HuH-7 (cell line): ENCODE measurements around the gene XYLT1.

Source experiments
- DNase-seq: peaks from one replicate; pipeline ENCODE4 v3.0.0; 2011; ENCODE audit warnings: low spot score

XYLT1 gene

DNA sequence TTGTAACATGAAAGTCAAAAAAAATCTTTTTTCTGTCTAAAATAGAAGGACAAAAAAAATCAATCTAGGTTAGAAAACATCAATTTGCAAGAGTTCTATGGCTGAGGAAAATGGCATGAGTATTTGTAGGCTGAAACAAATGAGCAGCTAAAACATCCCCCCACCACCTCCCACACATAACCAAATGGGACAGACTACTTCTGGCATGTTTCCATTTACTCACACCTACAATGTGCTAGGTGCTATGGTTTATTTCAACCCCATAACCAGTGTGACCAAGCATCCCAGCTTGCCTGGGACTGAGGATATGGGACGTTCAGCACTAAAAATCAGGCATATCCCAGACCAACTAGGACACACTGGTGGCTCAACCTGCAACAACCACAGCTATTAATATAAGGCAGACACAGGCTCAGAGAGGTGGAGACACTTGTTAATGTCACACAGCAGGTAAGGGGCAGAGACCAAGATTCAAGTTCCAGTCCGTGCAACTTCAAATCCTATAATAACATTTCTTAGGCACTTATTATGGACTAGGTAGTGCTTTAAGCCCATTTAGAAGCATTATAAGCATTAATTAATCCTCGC lies 96.0 kb downstream of the XYLT1 start:
- no peak for DNase-seq

DNA sequence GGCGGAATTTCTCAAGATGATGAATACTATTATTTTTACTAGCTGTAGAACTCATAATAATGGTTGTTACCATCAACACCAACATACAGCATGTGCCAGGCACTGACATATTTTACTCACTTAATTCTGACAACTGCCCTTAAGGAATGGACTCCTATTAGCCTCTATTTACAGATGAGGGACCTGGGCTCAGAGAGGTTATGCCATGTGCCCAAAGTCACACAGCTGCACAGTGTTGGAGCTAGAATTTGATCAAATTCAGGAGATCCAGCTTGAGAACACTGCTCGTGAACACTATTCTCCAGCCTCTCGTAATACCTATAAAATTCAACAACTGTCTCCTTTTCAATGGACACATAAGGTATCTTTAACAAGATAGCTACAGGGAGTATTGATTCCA lies 97.2 kb downstream of the XYLT1 start:
- no peak for DNase-seq

DNA sequence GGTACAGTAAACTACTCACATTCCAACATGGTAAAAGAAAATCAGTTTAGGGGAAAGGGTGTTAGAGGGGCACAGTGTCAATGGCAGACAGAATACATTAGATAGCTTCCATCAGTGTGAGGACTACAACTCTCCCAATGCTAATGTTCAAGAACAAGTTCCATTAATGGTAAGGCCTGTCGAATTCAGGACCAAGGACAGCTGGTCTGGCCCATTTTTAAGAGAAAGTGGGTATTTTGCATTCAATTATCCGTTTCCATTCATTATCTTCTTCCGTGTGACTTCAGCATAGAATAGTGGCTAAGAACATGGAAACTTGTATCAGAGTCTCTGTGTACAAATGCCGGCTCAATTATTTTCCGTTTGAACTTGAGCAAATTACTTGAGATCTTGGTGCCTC lies 98.4 kb downstream of the XYLT1 start:
- DNase-seq = no peak

DNA sequence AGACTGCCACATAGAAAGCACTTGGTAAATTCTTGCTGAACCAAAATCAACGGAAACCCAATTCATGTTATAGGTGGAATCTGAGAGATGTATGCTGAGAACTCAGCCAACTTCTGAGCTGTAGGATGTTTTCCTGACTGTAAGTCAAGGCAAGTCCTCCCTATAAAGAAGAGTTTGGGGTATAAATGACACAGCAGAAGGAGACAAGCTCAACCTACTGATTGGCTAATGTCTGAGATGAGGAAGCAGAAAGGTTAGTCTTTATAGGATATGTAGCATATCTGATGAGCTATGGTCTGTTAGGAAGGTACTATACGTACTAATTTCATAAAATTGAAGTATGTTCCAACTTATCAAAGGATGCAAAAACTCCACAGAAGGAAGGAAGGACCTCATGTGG lies 99.5 kb downstream of the XYLT1 start:
- DNase-seq = no peak

DNA sequence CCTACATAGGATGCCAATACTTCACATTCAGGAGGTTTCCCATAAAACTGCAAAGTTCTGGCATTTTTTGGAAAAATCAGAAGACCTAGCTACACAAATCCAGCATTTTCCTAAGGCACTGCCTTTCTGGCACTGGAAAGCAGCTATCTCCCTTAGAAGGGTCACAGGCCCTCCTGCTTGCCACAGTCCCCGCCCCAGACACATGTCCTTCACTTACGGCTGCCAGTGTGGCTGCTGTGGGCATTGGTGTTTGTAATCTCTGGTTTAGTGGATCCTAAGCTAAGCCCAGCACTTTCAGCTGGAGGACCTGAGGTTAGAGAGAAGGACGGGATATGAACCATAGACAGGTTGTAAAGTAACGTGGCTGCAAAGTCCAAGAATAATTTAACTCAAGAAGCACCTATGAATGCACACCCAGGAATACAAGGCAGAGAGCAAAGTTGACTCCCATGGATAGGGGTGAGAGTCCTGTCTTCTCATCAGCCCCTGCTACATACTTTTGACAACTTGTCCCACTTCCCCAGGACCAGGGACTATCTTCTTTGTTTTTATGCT lies 100.0 kb downstream of the XYLT1 start:
- DNase-seq = no peak

DNA sequence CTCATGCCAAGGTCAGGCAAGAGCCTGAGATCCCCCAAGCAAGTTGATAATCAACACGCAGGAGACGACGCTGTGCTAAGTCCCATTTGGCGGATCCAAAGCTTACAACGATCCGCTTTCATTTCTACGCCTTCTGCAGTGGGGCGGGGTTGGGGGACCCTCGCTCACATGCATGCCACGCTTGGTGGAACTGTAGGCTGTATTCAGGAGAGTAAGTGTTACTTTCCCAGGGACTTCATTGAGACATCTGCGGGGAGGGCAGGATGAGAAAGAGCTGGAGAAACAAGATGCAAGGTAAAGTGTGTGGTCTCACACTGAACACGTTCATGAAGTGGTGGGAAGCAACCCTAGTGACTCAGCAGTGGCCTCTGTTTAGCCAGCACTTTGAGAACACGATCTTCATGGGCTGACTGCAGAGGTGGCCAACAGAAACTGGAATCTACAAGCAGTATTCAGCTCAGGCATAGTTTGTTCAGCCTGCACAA lies 100.5 kb downstream of the XYLT1 start:
- DNase-seq = no peak

DNA sequence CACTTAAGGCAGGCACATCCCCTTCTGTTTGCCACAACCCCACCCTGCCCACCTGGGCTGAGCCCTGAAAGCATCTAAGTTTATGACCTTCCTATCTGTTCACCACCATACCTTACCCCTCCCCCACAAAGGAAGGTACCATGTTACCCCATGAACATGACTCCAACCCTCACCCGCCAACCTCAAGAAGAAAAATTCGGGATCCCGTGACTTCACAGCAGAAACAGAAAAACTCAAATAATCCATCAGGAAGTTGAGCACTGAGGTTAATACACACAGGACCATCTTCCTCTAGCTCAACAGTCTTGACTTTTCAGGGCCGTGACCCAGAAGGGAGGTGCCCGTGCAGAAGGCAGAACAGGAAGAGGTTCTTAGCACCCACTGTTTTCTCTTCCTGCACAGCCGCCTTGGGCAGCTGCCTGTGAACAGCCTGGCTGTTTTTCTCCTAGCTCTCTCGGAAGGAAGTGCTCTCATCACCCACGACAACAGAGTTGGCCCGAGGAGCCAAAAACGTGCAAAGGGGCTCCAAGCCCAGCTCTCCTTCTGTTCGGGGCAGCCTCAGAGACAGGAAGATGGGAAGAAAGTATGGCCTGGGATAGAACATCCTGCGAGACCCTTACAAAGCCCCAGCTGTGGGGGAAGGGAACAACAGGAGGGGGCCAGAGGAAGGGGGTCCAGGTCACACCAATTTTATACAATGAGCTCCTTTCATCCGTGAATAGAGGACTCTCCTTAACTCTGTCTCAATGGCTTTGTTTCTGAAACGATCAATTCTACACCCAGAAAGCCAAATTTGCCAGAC lies 101.1 kb downstream of the XYLT1 start:
- no peak for DNase-seq

DNA sequence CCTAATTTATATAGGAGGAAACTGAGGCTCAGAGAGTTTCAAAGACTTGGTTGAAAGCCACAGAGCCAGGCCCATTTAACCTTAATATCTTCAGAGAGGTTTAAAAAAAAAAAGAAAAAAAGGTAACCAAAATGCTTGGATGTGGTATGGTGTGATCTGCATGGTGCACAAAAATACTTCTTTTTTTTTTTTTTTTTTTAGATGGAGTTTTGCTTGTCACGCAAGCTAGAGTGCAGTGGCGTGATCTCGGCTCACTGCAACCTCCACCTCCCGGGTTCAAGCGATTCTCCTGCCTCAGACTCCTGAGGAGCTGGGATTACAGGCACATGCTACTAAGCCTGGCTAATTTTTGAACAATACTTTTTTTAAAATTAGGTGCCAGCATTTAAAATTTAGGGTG lies 101.8 kb downstream of the XYLT1 start:
- DNase-seq = no peak

DNA sequence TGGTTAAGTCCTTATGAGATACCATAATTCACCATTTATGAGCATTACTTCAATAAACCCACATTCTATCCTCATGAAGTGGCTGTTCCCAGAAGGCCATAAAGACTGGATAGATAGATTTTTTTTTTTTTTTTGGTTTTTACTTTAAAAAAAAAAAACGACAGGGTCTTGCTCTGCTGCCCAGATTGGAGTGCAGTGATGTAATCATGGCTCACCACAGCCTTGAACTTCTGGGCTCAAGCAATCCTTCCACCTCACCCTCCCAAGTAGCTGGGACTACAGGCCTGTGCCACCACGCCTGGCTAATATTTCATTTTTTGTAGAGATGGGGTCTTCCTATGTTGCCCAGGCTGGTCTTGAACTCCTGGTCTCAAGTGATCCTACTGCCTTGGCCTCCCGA lies 102.3 kb downstream of the XYLT1 start:
- DNase-seq = no peak

DNA sequence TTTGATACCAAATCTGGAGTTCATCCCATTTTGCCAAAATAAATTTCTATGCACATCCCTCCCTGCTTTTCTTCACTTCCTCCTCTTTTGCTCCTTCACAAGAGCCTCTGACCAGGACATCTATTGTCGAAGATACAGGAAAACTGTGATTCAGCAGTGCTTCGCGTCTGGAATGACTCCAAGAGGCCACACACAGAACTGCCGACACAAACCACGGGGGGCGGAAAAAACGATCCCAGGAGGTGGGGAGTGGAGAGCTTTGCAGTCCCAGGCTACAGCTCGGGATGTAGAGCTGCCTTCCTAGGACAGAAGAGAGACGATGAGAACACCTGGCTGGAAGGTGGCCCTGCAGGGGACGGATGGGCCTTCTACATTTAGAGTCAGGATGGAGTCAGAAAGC lies 102.8 kb downstream of the XYLT1 start:
- no peak for DNase-seq

DNA sequence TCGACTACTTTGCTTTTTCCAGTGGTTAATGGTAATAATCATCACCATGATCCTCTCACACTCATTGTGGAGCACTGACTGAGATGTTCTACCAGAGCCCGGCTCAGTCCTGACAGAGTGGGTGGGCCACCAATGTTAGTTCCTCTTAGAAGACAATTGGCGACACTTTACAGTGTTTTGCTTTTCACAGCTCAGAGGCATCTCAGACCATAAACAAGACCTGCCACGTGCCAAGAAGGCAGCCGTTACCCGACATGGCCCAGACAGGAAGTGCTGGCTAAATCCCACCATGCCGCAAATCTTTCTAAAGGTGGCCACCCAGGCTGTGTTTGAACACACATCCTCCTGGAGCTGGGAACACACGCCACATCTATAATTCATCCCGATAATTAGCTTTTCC lies 103.7 kb downstream of the XYLT1 start:
- no peak for DNase-seq

DNA sequence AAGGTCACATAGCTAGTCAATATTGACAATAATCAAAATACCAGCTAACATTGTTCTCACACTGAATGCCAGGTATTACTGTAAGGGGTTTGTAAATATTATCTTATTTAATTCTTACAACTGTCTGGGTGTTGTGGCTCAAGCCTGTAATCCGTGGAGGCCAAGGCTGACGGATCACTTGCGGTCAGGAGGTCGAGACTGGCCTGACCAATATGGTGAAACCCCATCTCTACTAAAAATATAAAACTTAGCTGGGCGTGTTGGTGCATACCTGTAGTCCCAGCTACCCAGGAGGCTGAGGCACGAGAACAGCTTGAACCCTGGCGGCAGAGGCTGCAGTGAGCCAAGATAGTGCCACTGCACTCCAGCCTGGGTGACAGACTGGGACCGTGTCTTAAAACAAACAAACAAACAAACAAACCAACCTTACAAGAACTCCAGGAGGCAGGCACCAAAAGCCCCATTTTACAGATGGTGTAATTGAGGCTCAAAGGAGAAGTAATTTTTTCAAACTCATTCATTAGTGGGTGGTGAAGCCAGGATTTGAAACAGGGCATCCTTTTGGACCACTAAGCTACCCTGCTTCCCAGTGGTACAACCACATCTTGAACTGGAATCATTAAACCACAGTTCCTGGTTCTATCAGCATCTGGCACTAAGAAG lies 104.3 kb downstream of the XYLT1 start:
- DNase-seq = no peak

DNA sequence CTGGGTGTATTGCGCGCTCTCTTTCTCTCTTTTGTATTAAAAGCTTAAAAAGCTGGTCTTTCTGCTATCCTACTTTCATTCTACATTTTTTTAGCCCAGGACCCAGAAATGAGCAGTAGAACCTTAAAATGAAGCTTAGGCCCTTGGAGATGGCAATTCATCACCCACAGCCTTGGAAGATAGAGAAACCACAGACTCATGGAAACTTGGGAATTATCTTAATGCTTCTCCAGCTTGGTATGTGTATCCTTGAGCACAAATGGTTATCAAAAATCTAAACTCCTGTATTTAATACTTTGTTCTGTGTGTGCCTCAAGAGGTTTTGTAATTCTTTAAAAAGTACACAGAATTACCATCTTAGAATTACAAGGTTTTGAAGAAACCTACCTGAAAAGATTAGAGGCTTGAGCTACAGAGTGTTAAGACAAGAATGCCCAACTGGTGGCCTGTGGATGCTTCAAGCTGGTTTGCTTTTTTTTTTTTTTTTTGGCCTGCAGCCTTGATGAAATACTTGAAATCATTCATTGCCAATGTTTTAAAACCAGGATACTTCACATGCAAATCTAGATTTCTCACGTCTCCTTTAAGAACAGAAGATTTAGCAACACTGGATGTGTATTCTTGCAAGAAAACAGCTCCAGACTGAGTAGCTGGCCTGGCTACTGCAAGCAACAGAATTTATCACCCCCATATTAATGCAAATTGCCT lies 105.0 kb downstream of the XYLT1 start:
- no peak for DNase-seq

DNA sequence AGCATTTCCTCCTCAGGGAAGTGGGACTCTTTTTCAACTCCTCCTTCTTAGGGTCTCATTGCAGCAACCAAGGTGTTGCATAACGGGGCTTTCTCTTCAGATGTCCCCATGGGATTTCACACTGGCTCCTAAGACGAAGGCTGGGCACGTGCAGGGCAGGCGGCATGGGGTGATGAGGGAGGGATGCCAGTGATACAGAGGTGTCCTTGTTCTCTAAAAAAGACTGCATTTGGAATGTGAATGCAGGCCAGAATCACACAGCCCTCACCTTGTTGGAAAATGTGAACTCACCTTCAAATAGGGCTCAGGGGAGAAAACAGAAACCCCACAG lies 105.6 kb downstream of the XYLT1 start:
- no peak for DNase-seq

DNA sequence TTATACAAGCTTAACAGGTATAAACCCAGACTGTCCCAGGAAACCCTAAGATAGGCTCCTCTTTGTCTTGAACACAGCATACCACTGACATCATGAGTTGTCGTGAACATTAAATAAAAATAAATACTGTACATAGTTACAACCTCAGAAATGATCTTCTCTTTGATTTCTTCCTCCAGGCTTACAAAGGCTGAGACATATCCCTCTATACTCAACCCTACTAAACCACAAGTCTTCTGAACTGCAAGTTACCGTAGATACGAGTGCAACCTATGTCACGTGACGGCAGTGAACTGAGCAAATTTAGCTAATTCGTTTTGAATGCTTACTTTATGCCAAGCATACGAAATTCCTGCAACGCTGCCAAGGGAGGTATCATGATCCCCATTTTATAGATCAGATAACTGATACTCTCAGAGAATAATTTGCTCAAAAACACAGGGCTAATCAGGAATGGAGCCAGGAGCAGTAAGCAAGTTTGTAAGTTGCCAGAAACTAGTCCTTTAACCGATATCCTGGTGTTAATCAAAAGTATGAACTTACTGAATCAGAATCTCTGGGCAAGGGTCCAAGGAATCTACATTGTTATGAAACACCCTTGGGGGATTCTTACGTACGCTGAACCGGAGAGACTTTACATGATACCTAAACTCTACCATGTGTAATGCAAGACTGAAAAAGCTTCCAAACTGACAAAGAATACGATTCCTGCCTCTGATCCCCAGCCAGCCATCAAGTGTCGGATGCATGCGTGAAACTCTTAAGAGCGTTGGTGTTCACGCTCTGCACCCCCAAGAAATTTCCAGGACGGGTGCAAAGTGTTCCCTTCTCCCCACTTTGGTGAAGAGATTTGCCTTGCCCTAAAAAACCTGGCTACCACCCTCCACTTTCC lies 106.2 kb downstream of the XYLT1 start:
- DNase-seq = no peak

DNA sequence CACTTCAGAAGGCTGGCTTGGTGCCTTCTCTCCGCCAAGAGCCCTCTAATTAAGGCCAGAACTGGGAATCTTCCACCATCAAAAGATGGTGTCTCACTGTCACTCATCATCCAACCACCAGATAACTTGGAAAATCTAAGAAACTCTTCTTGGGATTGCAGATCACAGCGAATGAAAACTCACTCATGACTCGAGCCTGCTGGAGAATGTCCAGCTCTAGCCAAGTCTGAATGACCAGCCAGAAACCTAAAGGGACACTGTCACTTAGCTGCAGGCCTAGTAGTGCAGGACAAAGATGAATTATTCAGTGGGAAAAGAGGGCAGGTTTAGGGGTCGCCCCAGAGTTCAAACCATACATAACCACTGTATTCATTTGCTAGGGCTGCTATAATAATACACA lies 107.8 kb downstream of the XYLT1 start:
- DNase-seq = no peak

DNA sequence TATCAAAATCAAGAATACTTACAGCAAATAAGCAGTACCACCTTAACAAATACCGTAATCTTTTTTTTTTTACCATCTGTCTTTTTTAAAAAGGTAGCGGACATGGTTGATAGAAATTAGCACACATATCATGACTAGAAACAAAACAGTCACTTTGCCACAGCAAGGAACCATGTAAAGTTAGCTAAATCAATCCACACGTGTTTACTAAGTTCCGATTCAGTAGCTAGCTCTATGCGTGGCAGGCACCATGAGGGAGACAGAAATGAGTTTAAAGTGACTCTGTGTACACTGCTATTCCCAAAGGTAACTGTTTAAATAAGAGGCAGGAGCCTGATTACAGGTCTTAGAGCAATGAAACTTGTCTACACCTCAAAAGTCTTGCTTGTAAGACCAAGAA lies 108.6 kb downstream of the XYLT1 start:
- DNase-seq = no peak

DNA sequence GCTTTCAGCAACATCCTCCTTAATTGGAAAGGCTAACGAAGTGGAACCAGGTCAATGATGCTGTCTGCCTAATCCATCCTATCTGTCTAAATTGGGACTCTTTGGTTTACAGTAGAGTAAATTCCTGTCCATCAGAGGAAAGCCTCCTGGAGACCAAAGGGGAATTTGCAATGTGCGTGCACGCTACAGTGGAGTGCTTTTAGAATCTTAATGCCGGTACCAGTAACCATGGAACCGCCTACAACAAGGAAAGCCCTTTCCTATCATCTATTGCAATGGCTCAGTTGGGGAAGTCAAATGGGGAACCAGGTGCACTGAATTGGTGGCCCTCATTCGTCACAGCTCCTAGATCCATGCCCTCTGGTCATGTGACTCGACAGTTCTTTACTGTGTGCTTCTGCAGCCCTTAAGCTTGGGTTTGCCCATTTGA lies 110.1 kb downstream of the XYLT1 start:
- DNase-seq = no peak

DNA sequence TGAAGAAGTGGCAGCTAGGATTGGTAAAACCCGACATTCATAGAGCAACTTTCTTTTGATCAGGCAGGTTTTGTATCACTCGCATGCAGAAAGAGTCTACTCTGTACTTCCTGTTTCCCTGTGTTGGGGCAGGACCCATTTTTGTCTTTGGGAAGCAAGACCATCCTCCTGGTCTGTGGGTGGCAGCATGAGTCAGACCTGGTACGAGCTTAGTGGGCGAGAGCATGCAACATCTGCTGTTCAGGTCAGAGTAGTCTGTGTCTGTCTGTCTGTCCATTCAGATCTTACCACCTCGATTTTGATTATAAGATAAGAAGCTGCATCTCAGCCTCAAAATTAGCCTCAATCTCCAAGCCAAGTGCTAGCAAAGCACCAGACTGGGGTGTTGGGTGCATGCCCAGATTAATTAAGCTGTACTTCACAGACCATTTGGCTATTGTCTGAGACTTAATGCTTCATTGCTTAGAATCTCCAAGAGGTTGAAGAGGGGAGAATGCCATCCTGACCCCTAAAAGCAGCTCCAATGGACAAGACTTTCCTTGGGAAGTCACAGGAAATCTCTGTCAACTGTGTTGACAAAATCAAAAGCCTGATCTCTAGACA lies 110.9 kb downstream of the XYLT1 start:
- DNase-seq = no peak

DNA sequence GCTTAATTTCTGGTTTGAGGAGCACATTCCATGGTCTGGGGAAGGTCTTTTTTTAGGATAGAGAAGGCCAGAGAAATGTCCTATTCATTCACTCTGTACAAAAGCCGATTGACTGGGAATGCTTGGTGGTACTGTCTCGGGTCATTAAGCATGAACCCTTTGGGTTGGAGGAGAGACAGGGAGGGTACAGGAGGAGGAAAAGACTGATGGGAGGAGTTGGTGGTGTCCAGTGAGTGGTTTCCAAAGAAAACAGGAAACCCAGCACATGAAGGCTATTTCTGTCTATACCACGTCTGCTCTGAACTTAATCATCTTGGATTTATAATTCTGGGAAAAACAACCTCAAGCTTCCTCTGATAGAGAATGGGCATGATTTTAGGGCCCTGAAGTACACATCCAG lies 111.9 kb downstream of the XYLT1 start:
- no peak for DNase-seq

DNA sequence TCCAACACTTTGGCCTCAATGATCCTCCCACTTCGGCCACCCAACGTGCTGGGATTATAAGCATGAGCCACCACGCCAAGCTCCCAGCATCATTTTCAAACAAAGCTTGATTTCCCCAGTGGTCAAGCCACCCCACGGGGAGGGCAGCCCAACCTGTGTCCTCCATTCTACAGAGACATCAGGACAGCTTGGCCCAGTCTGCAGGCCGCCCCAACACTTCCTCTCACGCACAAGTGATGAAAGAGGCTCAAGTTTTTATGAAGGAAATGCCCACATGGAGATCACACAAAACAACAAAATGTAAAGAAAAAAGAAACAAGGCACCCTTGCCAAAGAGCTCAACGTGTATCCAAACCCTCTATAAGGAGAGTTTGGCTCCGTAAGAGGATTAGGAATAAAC lies 112.4 kb downstream of the XYLT1 start:
- DNase-seq = no peak
